ENCODE data around the gene SPECC1.
A peak's percentile ranks its signal among the peaks of the same experiment; 100 is the strongest.
"Not testable (repeated sequence)": the region's sequence is repeated elsewhere in the genome, so short reads cannot be mapped to it uniquely, and the experiment has no call there.

Gene SPECC1

GRCh38 chr17:20010099-20010863, 1.1 kb downstream of the SPECC1 start:
- FAIRE-seq = no peak

GRCh38 chr17:20010936-20011335, 1.8 kb downstream of the SPECC1 start:
- no peak for FAIRE-seq

- peak; percentile 51 for FAIRE-seq
Measured at GRCh38 chr17:20012017-20012536, 2.9 kb downstream of the SPECC1 start.

GRCh38 chr17:20016475-20016992, 7.4 kb downstream of the SPECC1 start:
- FAIRE-seq = not testable (repeated sequence)

- FAIRE-seq = no peak
Measured at GRCh38 chr17:20022701-20023100, 13.5 kb downstream of the SPECC1 start.

GRCh38 chr17:20026960-20027359, 17.8 kb downstream of the SPECC1 start:
- peak; percentile 31 for FAIRE-seq

- FAIRE-seq = no peak
Measured at GRCh38 chr17:20028443-20028842, 19.3 kb downstream of the SPECC1 start.

- no peak for FAIRE-seq
Measured at GRCh38 chr17:20032636-20033035, 23.5 kb downstream of the SPECC1 start.

GRCh38 chr17:20033415-20033814, 24.3 kb downstream of the SPECC1 start:
- no peak for FAIRE-seq

GRCh38 chr17:20035501-20035900, 26.3 kb downstream of the SPECC1 start:
- no peak for FAIRE-seq

GRCh38 chr17:20037286-20037685, 28.1 kb downstream of the SPECC1 start:
- FAIRE-seq = not testable (repeated sequence)

GRCh38 chr17:20039037-20039436, 29.9 kb downstream of the SPECC1 start:
- no peak for FAIRE-seq

- no peak for FAIRE-seq
Measured at GRCh38 chr17:20040216-20040615, 31.1 kb downstream of the SPECC1 start.

GRCh38 chr17:20043021-20043420, 33.9 kb downstream of the SPECC1 start:
- no peak for FAIRE-seq

- no peak for FAIRE-seq
Measured at GRCh38 chr17:20045476-20045875, 36.3 kb downstream of the SPECC1 start.

GRCh38 chr17:20046629-20047028, 37.5 kb downstream of the SPECC1 start:
- no peak for FAIRE-seq

GRCh38 chr17:20051624-20052023, 42.5 kb downstream of the SPECC1 start:
- FAIRE-seq = no peak

GRCh38 chr17:20053361-20053964, 44.3 kb downstream of the SPECC1 start:
- no peak for FAIRE-seq

GRCh38 chr17:20059728-20060188, 50.6 kb downstream of the SPECC1 start:
- no peak for FAIRE-seq

- no peak for FAIRE-seq
Measured at GRCh38 chr17:20063665-20064648, 54.8 kb downstream of the SPECC1 start.

GRCh38 chr17:20066253-20066652, 57.1 kb downstream of the SPECC1 start:
- peak; percentile 84 for FAIRE-seq

GRCh38 chr17:20067711-20068110, 58.6 kb downstream of the SPECC1 start:
- no peak for FAIRE-seq

- no peak for FAIRE-seq
Measured at GRCh38 chr17:20068445-20068844, 59.3 kb downstream of the SPECC1 start.

Data from endometrium (tissue), 2 donors.